Neutrophil (primary cell): ENCODE data around the gene CLIC5.

Experiments used
- H3K27ac ChIP-seq: fragments of 200-600 bp; sonication (generic); 2 replicates; pipeline ENCODE4 v1.5.1; 2016; ENCODE audit warnings: mild to moderate bottlenecking, moderate library complexity
- H3K27me3 ChIP-seq: fragments of 200-600 bp; sonication (generic); 2 replicates; pipeline ENCODE4 v1.6.0; 2016; ENCODE audit warnings: mild to moderate bottlenecking
- H3K36me3 ChIP-seq: fragments of 200-600 bp; sonication (generic); 2 replicates; pipeline ENCODE4 v1.5.1; 2017
- H3K4me1 ChIP-seq, 2 experiments: fragments of 200-600 bp in 1 of 2; sonication (generic) in 1 of 2; 1 replicate in 1 of 2; 2 replicates in 1 of 2; pipeline versions ENCODE4 v1.5.1 to v1.6.1; 2013 to 2016; ENCODE audit warnings: low read depth in 1 of 2, low read length in 1 of 2, mild to moderate bottlenecking in 1 of 2, moderate library complexity in 1 of 2; ENCODE audit not compliant: control insufficient read depth in 1 of 2, insufficient read depth in 1 of 2
- H3K4me3 ChIP-seq, 2 experiments: fragments of 200-600 bp in 1 of 2; sonication (generic) in 1 of 2; 1 replicate in 1 of 2; 2 replicates in 1 of 2; pipeline ENCODE4 v1.5.1; 2013 to 2016; ENCODE audit warnings: low read depth in 1 of 2, low read length in 1 of 2, mild to moderate bottlenecking in 1 of 2, moderate library complexity in 1 of 2
- H3K9me3 ChIP-seq: fragments of 200-600 bp; sonication (generic); 2 replicates; pipeline ENCODE4 v1.5.1; 2016
- CTCF ChIP-seq: fragments of 200-600 bp; sonication (generic); IDR thresholded peaks from 2 replicates; pipeline ENCODE4 v1.5.1; 2016; ENCODE audit warnings: antibody characterized with exemption

Gene CLIC5

GRCh38 chr6:46052479-46052878 lies 36.8 kb upstream of the CLIC5 start:
- Histone ChIP-seq H3K27me3 (no peaks in the 10 kb centered on the region), H3K36me3 (no peaks in the 10 kb centered on the region), H3K4me1 (no peaks in the 10 kb centered on the region), H3K27ac (no peak overlapping the region), H3K9me3 (no peaks in the 10 kb centered on the region), H3K4me3 (no peak overlapping the region)
- TF ChIP-seq CTCF: no peak

DNA sequence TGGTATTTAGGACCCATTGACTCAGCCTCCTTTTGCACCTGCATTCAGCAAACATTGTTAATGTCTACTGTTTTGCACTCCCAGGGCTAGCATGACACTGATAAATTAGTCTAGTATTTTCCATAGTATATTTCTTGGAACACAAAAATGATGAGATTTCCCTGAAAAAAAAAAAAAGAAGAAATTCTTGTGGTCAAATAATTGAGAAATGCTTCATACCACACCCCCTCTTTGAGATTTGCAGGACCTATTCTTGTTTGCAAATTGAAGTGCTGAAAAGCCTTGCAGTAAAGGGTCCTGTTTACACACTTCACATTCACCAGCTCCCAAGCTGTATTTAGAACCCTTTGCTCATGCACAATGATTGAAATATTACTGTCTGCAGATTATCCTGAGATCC lies 36.3 kb upstream of the CLIC5 start:
- Histone ChIP-seq H3K4me3 (no peak overlapping the region), H3K4me1 (no peaks in the 10 kb centered on the region), H3K27ac (no peak overlapping the region), H3K36me3 (no peaks in the 10 kb centered on the region), H3K9me3 (no peaks in the 10 kb centered on the region), H3K27me3 (no peaks in the 10 kb centered on the region)
- no peak for TF ChIP-seq CTCF

DNA sequence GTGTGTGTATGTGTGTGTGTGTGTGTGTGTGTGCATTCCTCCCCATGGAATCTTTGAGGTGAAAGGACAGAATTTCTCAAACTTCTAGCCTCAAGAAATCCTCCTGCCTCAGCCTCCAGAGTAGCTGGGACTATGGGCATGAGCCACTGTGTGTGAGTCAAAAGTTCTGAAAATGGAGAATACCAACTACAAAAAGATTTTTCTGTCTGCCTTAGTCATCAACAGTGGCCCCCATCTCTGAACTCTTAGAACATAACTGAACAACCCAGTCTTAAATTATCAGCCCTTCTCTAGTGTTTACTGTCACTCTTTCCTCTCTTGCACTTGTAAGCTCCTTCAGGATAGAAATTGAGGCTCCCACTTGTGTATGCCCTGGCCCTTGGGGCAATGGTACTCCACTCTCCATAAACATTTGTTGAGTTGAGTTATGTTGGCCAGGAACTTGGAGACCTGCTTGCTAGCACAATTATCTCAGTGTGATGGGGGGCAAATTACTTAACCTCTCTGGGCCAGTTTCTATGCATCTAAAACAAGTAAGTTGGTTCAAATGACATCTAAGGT lies 35.3 kb upstream of the CLIC5 start:
- Histone ChIP-seq H3K27me3 (no peaks in the 10 kb centered on the region), H3K36me3 (no peaks in the 10 kb centered on the region), H3K4me3 (no peak overlapping the region), H3K9me3 (no peaks in the 10 kb centered on the region), H3K27ac (no peak overlapping the region), H3K4me1 (no peaks in the 10 kb centered on the region)
- TF ChIP-seq CTCF: no peak

- H3K9me3 ChIP-seq: no peaks in the 10 kb centered on the region
- H3K36me3 ChIP-seq: no peaks in the 10 kb centered on the region
- H3K27me3 ChIP-seq: no peaks in the 10 kb centered on the region
- no peaks in the 10 kb centered on the region for H3K4me1 ChIP-seq
- H3K27ac ChIP-seq: no peak overlapping the region
- no peak for TF ChIP-seq CTCF
- H3K4me3 ChIP-seq: no peak overlapping the region
Measured at GRCh38 chr6:46048646-46049297, 33.1 kb upstream of the CLIC5 start.

DNA sequence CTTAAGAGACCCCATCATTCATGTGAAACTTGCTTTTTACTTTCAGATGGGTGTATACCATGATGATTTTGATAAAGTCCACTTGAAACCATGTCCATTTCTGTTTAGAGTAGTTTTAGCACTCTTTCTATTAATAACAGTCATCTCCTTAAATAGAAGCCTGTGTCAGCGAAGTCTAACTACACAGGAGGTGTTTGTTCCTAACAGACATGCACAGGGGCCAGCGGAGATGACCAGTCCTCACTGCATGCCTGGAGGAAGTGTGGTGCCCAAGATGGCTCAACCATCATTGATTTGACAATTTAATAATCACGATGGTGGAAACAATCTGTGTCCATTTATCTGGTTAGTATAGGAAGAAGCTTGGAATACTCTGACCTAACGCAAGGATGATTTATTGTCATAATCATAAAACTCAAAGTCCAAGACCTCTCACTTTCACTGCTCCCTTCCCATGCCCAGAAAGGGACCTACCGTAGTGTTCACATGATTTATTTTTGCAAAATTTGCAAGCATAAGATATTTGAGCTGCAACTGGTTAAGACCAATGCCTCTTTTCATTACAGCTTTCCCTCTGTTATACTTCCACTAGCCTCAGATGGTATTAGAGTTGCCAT lies 31.0 kb upstream of the CLIC5 start:
- Histone ChIP-seq H3K27me3 (no peaks in the 10 kb centered on the region), H3K9me3 (no peaks in the 10 kb centered on the region), H3K36me3 (no peaks in the 10 kb centered on the region), H3K4me1 (no peaks in the 10 kb centered on the region), H3K4me3 (no peak overlapping the region), H3K27ac (no peak overlapping the region)
- no peak for TF ChIP-seq CTCF
